ENCODE results near the gene SERPINA6. TPM values are rescaled to one million over a fixed set of nuclear protein-coding genes. Genes with fewer than 3 reads are reported as not detected.
"Not testable (repeated sequence)": the region's sequence is repeated elsewhere in the genome, so short reads cannot be mapped to it uniquely, and the experiment has no call there.

The SERPINA6 gene
- polyA plus RNA-seq (2013, experiment 1 of 2): not detected
- not detected for polyA plus RNA-seq (2013, experiment 2 of 2)

GRCh38 chr14:94322648-94323570, at the start of gene SERPINA6:
SERPINA6 (minus strand) TSS chr14:94323336; CDS start chr14:94314648, 8,688 bp downstream.
- no peaks in the 10 kb centered on the region for H3K9me3 ChIP-seq (ENCODE audit: control insufficient read depth, low read length)
- WGBS, 2 experiments (ENCODE audit: insufficient coverage in 2 of 2): 90 to 94% methylated on average over 13 to 14 of the region's 15 CpGs
- H3K27ac ChIP-seq (ENCODE audit: low read depth, low read length, severe bottlenecking): no peak within 1 kb of the TSS
- no peaks in the 10 kb centered on the region for H3K36me3 ChIP-seq (ENCODE audit: control insufficient read depth, insufficient read depth, low read length)
- H3K4me1 ChIP-seq (ENCODE audit: control insufficient read depth, insufficient read depth, low read length, poor library complexity, severe bottlenecking): no peaks in the 10 kb centered on the region
- no peak within 1 kb of the TSS for H3K4me3 ChIP-seq (ENCODE audit: extremely low read depth, insufficient read depth, low read length, poor library complexity, severe bottlenecking)

- no peak overlapping the region for H3K4me3 ChIP-seq (ENCODE audit: extremely low read depth, insufficient read depth, low read length, poor library complexity, severe bottlenecking)
- 87 to 89% methylated on average over 9 to 12 of the region's 13 CpGs for WGBS, 2 experiments (ENCODE audit: insufficient coverage in 2 of 2)
- H3K27ac ChIP-seq (ENCODE audit: low read depth, low read length, severe bottlenecking): no peak overlapping the region
- peaks cover 6% of the 10 kb centered on the region for H3K4me1 ChIP-seq (ENCODE audit: control insufficient read depth, insufficient read depth, low read length, poor library complexity, severe bottlenecking)
- H3K36me3 ChIP-seq (ENCODE audit: control insufficient read depth, insufficient read depth, low read length): no peaks in the 10 kb centered on the region
- H3K9me3 ChIP-seq (ENCODE audit: control insufficient read depth, low read length): no peaks in the 10 kb centered on the region
These were observed 49.0 kb upstream of the SERPINA6 start for GRCh38 chr14:94372021-94372605.

GRCh38 chr14:94370524-94370910, 47.4 kb upstream of the SERPINA6 start:
- H3K4me1 ChIP-seq (ENCODE audit: control insufficient read depth, insufficient read depth, low read length, poor library complexity, severe bottlenecking): peaks cover 6% of the 10 kb centered on the region
- no peak overlapping the region for H3K4me3 ChIP-seq (ENCODE audit: extremely low read depth, insufficient read depth, low read length, poor library complexity, severe bottlenecking)
- no peak overlapping the region for H3K27ac ChIP-seq (ENCODE audit: low read depth, low read length, severe bottlenecking)
- 71 to 89% methylated on average over 1 of the region's 6 CpGs for WGBS, 2 experiments (ENCODE audit: insufficient coverage in 2 of 2)
- no peaks in the 10 kb centered on the region for H3K9me3 ChIP-seq (ENCODE audit: control insufficient read depth, low read length)
- no peaks in the 10 kb centered on the region for H3K36me3 ChIP-seq (ENCODE audit: control insufficient read depth, insufficient read depth, low read length)

GRCh38 chr14:94369766-94370523, 46.8 kb upstream of the SERPINA6 start:
- WGBS, 2 experiments (ENCODE audit: insufficient coverage in 2 of 2): 92 to 100% methylated on average over 3 to 7 of the region's 22 CpGs
- not testable (repeated sequence) for H3K4me3 ChIP-seq (ENCODE audit: extremely low read depth, insufficient read depth, low read length, poor library complexity, severe bottlenecking); H3K9me3 ChIP-seq (ENCODE audit: control insufficient read depth, low read length); H3K4me1 ChIP-seq (ENCODE audit: control insufficient read depth, insufficient read depth, low read length, poor library complexity, severe bottlenecking); H3K36me3 ChIP-seq (ENCODE audit: control insufficient read depth, insufficient read depth, low read length); H3K27ac ChIP-seq (ENCODE audit: low read depth, low read length, severe bottlenecking)

- H3K4me1 ChIP-seq (ENCODE audit: control insufficient read depth, insufficient read depth, low read length, poor library complexity, severe bottlenecking): peaks cover 4% of the 10 kb centered on the region
- WGBS, 2 experiments (ENCODE audit: insufficient coverage in 2 of 2): 55 to 91% methylated on average over 3 to 5 of the region's 7 CpGs
These were observed 45.8 kb upstream of the SERPINA6 start for GRCh38 chr14:94368956-94369355.

GRCh38 chr14:94368243-94368590, 45.1 kb upstream of the SERPINA6 start:
- no peaks in the 10 kb centered on the region for H3K4me1 ChIP-seq (ENCODE audit: control insufficient read depth, insufficient read depth, low read length, poor library complexity, severe bottlenecking)
- WGBS, 2 experiments (ENCODE audit: insufficient coverage in 2 of 2): 81 to 93% methylated on average over 3 of the region's 3 CpGs
- no peak overlapping the region for H3K4me3 ChIP-seq (ENCODE audit: extremely low read depth, insufficient read depth, low read length, poor library complexity, severe bottlenecking)
- H3K9me3 ChIP-seq (ENCODE audit: control insufficient read depth, low read length): no peaks in the 10 kb centered on the region
- H3K27ac ChIP-seq (ENCODE audit: low read depth, low read length, severe bottlenecking): no peak overlapping the region
- H3K36me3 ChIP-seq (ENCODE audit: control insufficient read depth, insufficient read depth, low read length): no peaks in the 10 kb centered on the region

More at GRCh38 chr14:94368956-94369355, 45.8 kb upstream of the SERPINA6 start:
- H3K4me3 ChIP-seq (ENCODE audit: extremely low read depth, insufficient read depth, low read length, poor library complexity, severe bottlenecking): no peak overlapping the region
- H3K9me3 ChIP-seq (ENCODE audit: control insufficient read depth, low read length): no peaks in the 10 kb centered on the region
- no peaks in the 10 kb centered on the region for H3K36me3 ChIP-seq (ENCODE audit: control insufficient read depth, insufficient read depth, low read length)
- no peak overlapping the region for H3K27ac ChIP-seq (ENCODE audit: low read depth, low read length, severe bottlenecking)

GRCh38 chr14:94367347-94368242, 44.5 kb upstream of the SERPINA6 start:
- WGBS, 2 experiments (ENCODE audit: insufficient coverage in 2 of 2): 81 to 89% methylated on average over 8 to 10 of the region's 12 CpGs

GRCh38 chr14:94366146-94366915, 43.2 kb upstream of the SERPINA6 start, which contains the start of gene SERPINA2:
SERPINA2 (minus strand) TSS chr14:94366698.
- Histone ChIP-seq H3K9me3 (ENCODE audit: control insufficient read depth, low read length) (no peaks in the 10 kb centered on the region), H3K27ac (ENCODE audit: low read depth, low read length, severe bottlenecking) (no peak within 1 kb of the TSS), H3K4me3 (ENCODE audit: extremely low read depth, insufficient read depth, low read length, poor library complexity, severe bottlenecking) (no peak within 1 kb of the TSS), H3K4me1 (ENCODE audit: control insufficient read depth, insufficient read depth, low read length, poor library complexity, severe bottlenecking) (no peaks in the 10 kb centered on the region), H3K36me3 (ENCODE audit: control insufficient read depth, insufficient read depth, low read length) (no peaks in the 10 kb centered on the region)
- 92% methylated on average over 11 to 12 of the region's 14 CpGs for WGBS, 2 experiments (ENCODE audit: insufficient coverage in 2 of 2)

More at GRCh38 chr14:94367347-94368242, 44.5 kb upstream of the SERPINA6 start:
- H3K36me3 ChIP-seq (ENCODE audit: control insufficient read depth, insufficient read depth, low read length): no peaks in the 10 kb centered on the region
- no peak overlapping the region for H3K27ac ChIP-seq (ENCODE audit: low read depth, low read length, severe bottlenecking)
- no peaks in the 10 kb centered on the region for H3K9me3 ChIP-seq (ENCODE audit: control insufficient read depth, low read length)
- no peak overlapping the region for H3K4me3 ChIP-seq (ENCODE audit: extremely low read depth, insufficient read depth, low read length, poor library complexity, severe bottlenecking)
- H3K4me1 ChIP-seq (ENCODE audit: control insufficient read depth, insufficient read depth, low read length, poor library complexity, severe bottlenecking): no peaks in the 10 kb centered on the region

GRCh38 chr14:94365624-94366023, 42.5 kb upstream of the SERPINA6 start:
- H3K4me3 ChIP-seq (ENCODE audit: extremely low read depth, insufficient read depth, low read length, poor library complexity, severe bottlenecking): no peak overlapping the region
- WGBS, 2 experiments (ENCODE audit: insufficient coverage in 2 of 2): 92 to 98% methylated on average over 2 to 3 of the region's 3 CpGs
- H3K9me3 ChIP-seq (ENCODE audit: control insufficient read depth, low read length): no peaks in the 10 kb centered on the region
- no peaks in the 10 kb centered on the region for H3K36me3 ChIP-seq (ENCODE audit: control insufficient read depth, insufficient read depth, low read length)
- H3K4me1 ChIP-seq (ENCODE audit: control insufficient read depth, insufficient read depth, low read length, poor library complexity, severe bottlenecking): no peaks in the 10 kb centered on the region
- no peak overlapping the region for H3K27ac ChIP-seq (ENCODE audit: low read depth, low read length, severe bottlenecking)

Measured in mesodermal cell (in vitro differentiated cells).